HEK293T (cell line): ENCODE data around the gene ABCB4.

Experiments
- CTCF ChIA-PET: fragments of 350-600 bp; formaldehyde crosslinking; extraction: SDS; loops from one replicate; lab custom pipeline; 2021; ENCODE audit warnings: antibody characterized with exemption, inconsistent platforms; lab: Yijun Ruan, JAX
- POLR2A ChIA-PET: fragments of 350-600 bp; formaldehyde crosslinking; extraction: SDS; loops from one replicate; lab custom pipeline; 2020; ENCODE audit warnings: antibody characterized with exemption, inconsistent platforms; lab: Yijun Ruan, JAX
- DNase-seq: peaks from one replicate; pipeline ENCODE4 v3.0.0; 2012; ENCODE audit warnings: mixed read lengths; ENCODE audit errors: extremely low spot score
- ARNT ChIP-seq: fragments of 450-650 bp; IDR thresholded peaks from 2 replicates; pipeline ENCODE4 v1.6.1; 2017; ENCODE audit warnings: mild to moderate bottlenecking
- BHLHE40 ChIP-seq: fragments of 450-650 bp; IDR thresholded peaks from 2 replicates; pipeline ENCODE4 v1.6.1; 2016; ENCODE audit warnings: mild to moderate bottlenecking, moderate library complexity, borderline replicate concordance
- CTBP1 ChIP-seq: fragments of 450-650 bp; IDR thresholded peaks from 2 replicates; pipeline ENCODE4 v1.6.1; 2016; ENCODE audit warnings: borderline replicate concordance
- ELF4 ChIP-seq: fragments of 450-650 bp; IDR thresholded peaks from 2 replicates; pipeline ENCODE4 v1.6.1; 2017; ENCODE audit warnings: antibody characterized with exemption
- FOXA1 ChIP-seq: fragments of 450-650 bp; IDR thresholded peaks from 2 replicates; pipeline ENCODE4 v1.6.1; 2016; ENCODE audit warnings: mild to moderate bottlenecking
- FOXK2 ChIP-seq: fragments of 450-650 bp; IDR thresholded peaks from 2 replicates; pipeline ENCODE4 v1.6.1; 2016; ENCODE audit warnings: mild to moderate bottlenecking
- FOXM1 ChIP-seq: fragments of 450-650 bp; IDR thresholded peaks from 2 replicates; pipeline ENCODE4 v1.6.1; 2017; ENCODE audit warnings: mild to moderate bottlenecking, borderline replicate concordance
- HDGF ChIP-seq: fragments of 450-650 bp; IDR thresholded peaks from 2 replicates; pipeline ENCODE4 v1.6.1; 2017; ENCODE audit warnings: antibody characterized with exemption, borderline replicate concordance
- L3MBTL2 ChIP-seq: fragments of 450-650 bp; conservative IDR thresholded peaks from 2 replicates; pipeline ENCODE4 v1.6.1; 2016; ENCODE audit warnings: mild to moderate bottlenecking
- LEF1 ChIP-seq: fragments of 450-650 bp; IDR thresholded peaks from 2 replicates; pipeline ENCODE4 v1.6.1; 2017; ENCODE audit warnings: mild to moderate bottlenecking, borderline replicate concordance
- NFRKB ChIP-seq: fragments of 450-650 bp; IDR thresholded peaks from 2 replicates; pipeline ENCODE4 v1.6.1; 2016; ENCODE audit warnings: mild to moderate bottlenecking, moderate library complexity
- PKNOX1 ChIP-seq: fragments of 450-650 bp; IDR thresholded peaks from 2 replicates; pipeline ENCODE4 v1.6.1; 2016
- SP1 ChIP-seq: fragments of 450-650 bp; IDR thresholded peaks from 2 replicates; pipeline ENCODE4 v1.6.1; 2017
- SUZ12 ChIP-seq: fragments of 450-650 bp; IDR thresholded peaks from 2 replicates; pipeline ENCODE4 v1.6.1; 2016; ENCODE audit warnings: mild to moderate bottlenecking
- TARDBP ChIP-seq: fragments of 450-650 bp; IDR thresholded peaks from 2 replicates; pipeline ENCODE4 v1.6.1; 2016
- ZNF384 ChIP-seq: fragments of 450-650 bp; IDR thresholded peaks from 2 replicates; pipeline ENCODE4 v1.6.1; 2016

The ABCB4 gene

GRCh38 chr7:87426160-87426559 lies 49.3 kb downstream of the ABCB4 start:
- ChIA-PET CTCF (no interaction called here), POLR2A (no interaction called here)
- TF ChIP-seq NFRKB = no peak
- no peak for TF ChIP-seq BHLHE40
- no peak for TF ChIP-seq HDGF
- TF ChIP-seq ARNT = no peak
- TF ChIP-seq CTBP1 = no peak
- no peak for TF ChIP-seq FOXA1
- no peak for TF ChIP-seq SUZ12
- TF ChIP-seq LEF1 = no peak
- TF ChIP-seq L3MBTL2 = no peak
- TF ChIP-seq ZNF384 = no peak
- no peak for TF ChIP-seq FOXM1
- no peak for TF ChIP-seq FOXK2
- TF ChIP-seq PKNOX1 = no peak
- TF ChIP-seq ELF4 = no peak
- TF ChIP-seq TARDBP = no peak
- no peak for TF ChIP-seq SP1
- no peak for DNase-seq

GRCh38 chr7:87424075-87424474 lies 51.4 kb downstream of the ABCB4 start:
- no peak for TF ChIP-seq TARDBP
- DNase-seq = no peak
- ChIA-PET POLR2A (no interaction called here), CTCF (interaction anchor here (0.7 kb wide), 1 partner anchor 78 kb away, joined by 3 read pairs; no protein-coding TSS in a partner anchor)

GRCh38 chr7:87420173-87420572 lies 55.3 kb downstream of the ABCB4 start:
- TF ChIP-seq PKNOX1 (no peak), L3MBTL2 (no peak), SP1 (no peak), TARDBP (no peak), LEF1 (no peak), ARNT (no peak), CTBP1 (no peak), ELF4 (no peak), FOXA1 (no peak), FOXM1 (no peak), NFRKB (no peak), BHLHE40 (no peak), SUZ12 (no peak), HDGF (no peak), FOXK2 (no peak), ZNF384 (no peak)
- DNase-seq = no peak
- CTCF ChIA-PET = interaction anchor here (0.6 to 0.7 kb wide), 3 partner anchors 28 to 166 kb away, joined by 3 read pairs; no protein-coding TSS in a partner anchor
- POLR2A ChIA-PET = interaction anchor here (0.8 kb wide), 1 partner anchor 708 kb away, joined by 3 read pairs; no protein-coding TSS in a partner anchor

- POLR2A ChIA-PET = no interaction called here
- CTCF ChIA-PET = interaction anchor here (0.6 to 2.6 kb wide), 9 partner anchors 11 to 195 kb away, joined by 3 to 10 read pairs (median 4); no protein-coding TSS in a partner anchor
- TF ChIP-seq LEF1 (no peak), CTBP1 (no peak), ELF4 (no peak), ARNT (no peak), HDGF (no peak), PKNOX1 (no peak), FOXM1 (no peak), FOXA1 (no peak), NFRKB (no peak)
- peak; percentile 54 for DNase-seq
Observed at GRCh38 chr7:87416682-87417587, 58.5 kb downstream of the ABCB4 start.

GRCh38 chr7:87414794-87415188 lies 60.7 kb downstream of the ABCB4 start:
- CTCF ChIA-PET = interaction anchor here (1.1 to 2.6 kb wide), 3 partner anchors 93 to 99 kb away, joined by 3 to 10 read pairs (median 5); no protein-coding TSS in a partner anchor
- no peak for DNase-seq
- TF ChIP-seq FOXM1 (no peak), SUZ12 (no peak), BHLHE40 (no peak), FOXA1 (no peak), NFRKB (no peak), HDGF (no peak), LEF1 (no peak)
- POLR2A ChIA-PET = no interaction called here
